GM12878 (cell line): ENCODE data around the gene ZMYND19. TPM values are rescaled to one million over a fixed set of nuclear protein-coding genes. Genes with fewer than 3 reads are reported as not detected.
A peak's percentile ranks its signal among the peaks of the same experiment; 100 is the strongest.

Source experiments
- ATAC-seq: fragments of 200-7000 bp; cut with Tn5 transposase; 3 replicates; pipeline ENCODE4 v1.9.1; 2020; ENCODE audit warnings: mild to moderate bottlenecking, moderate library complexity
- BruUV-seq: library from RNA; stranded (reverse); fragments of 400-500 nt; replicated peaks from 2 replicates; lab custom pipeline; 2021; lab: Mats Ljungman, UMichigan
- CTCF ChIA-PET: fragments of 300-600 bp; sonication (Branson Sonifier 250); formaldehyde crosslinking; extraction: SDS; loops from one replicate; lab custom pipeline; 2021; ENCODE audit warnings: inconsistent platforms; lab: Yijun Ruan, JAX
- POLR2A ChIA-PET: fragments of 350-600 bp; formaldehyde crosslinking; extraction: SDS; loops from one replicate; lab custom pipeline; 2021; ENCODE audit warnings: inconsistent platforms; lab: Charles Lee
- RAD21 ChIA-PET: fragments of 300-600 bp; sonication (Branson Sonifier 250); formaldehyde crosslinking; loops from one replicate; lab custom pipeline; 2023; ENCODE audit warnings: antibody characterized with exemption; ENCODE audit not compliant: unreplicated experiment; lab: Charles Lee
- SMC1A ChIA-PET: fragments of 300-600 bp; sonication (Branson Sonifier 250); formaldehyde crosslinking; loops from one replicate; lab custom pipeline; 2023; ENCODE audit not compliant: unreplicated experiment, uncharacterized antibody; lab: Charles Lee
- DNase-seq: peaks from one replicate; pipeline ENCODE4 v3.0.0-alpha.2; 2011; ENCODE audit warnings: low read depth, low spot score
- FAIRE-seq: peaks from 3 replicates; lab custom pipeline; 2011; peaks lifted over from hg19 to GRCh38; lab: Jason Lieb, UNC
- H2AFZ ChIP-seq: 2 replicates; pipeline ENCODE4 v1.6.0; 2011; ENCODE audit warnings: low read depth, low read length, control low read depth; ENCODE audit not compliant: control insufficient read depth
- H3K27ac ChIP-seq: 2 replicates; pipeline ENCODE4 v1.5.1; 2011; ENCODE audit warnings: control low read depth; ENCODE audit not compliant: control insufficient read depth, insufficient read depth
- H3K27me3 ChIP-seq, 2 experiments: replicated peaks in 1 of 2; 2 replicates each; pipeline versions ENCODE4 v1.6.0 to v1.6.1; 2011; ENCODE audit warnings: low read length in 1 of 2; ENCODE audit not compliant: control insufficient read depth in 2 of 2, insufficient read depth in 2 of 2
- H3K36me3 ChIP-seq, 2 experiments: 2 replicates each; pipeline ENCODE4 v1.5.1; 2011; ENCODE audit warnings: low read length in 1 of 2; ENCODE audit not compliant: control insufficient read depth in 2 of 2, insufficient read depth in 2 of 2
- H3K4me1 ChIP-seq: 2 replicates; pipeline ENCODE4 v1.6.1; 2011; ENCODE audit warnings: mild to moderate bottlenecking, low read length, moderate library complexity, mixed read lengths; ENCODE audit not compliant: control insufficient read depth, insufficient read depth
- H3K4me2 ChIP-seq: 2 replicates; pipeline ENCODE4 v1.6.0; 2011; ENCODE audit warnings: control low read depth; ENCODE audit not compliant: control insufficient read depth, insufficient read depth
- H3K4me3 ChIP-seq: fragments of 200-600 bp; sonication (generic); 2 replicates; pipeline ENCODE4 v1.5.1; 2016
- H3K79me2 ChIP-seq: 2 replicates; pipeline ENCODE4 v1.6.0; 2011; ENCODE audit warnings: low read length; ENCODE audit not compliant: control insufficient read depth, insufficient read depth
- H3K9ac ChIP-seq: 2 replicates; pipeline ENCODE4 v1.8.0; 2011; ENCODE audit warnings: low read length, control low read depth, mixed read lengths; ENCODE audit not compliant: control insufficient read depth, insufficient read depth
- H3K9me3 ChIP-seq: replicated peaks from 3 replicates; pipeline ENCODE4 v1.5.1; 2011; ENCODE audit warnings: mild to moderate bottlenecking, low read length; ENCODE audit not compliant: control insufficient read depth, insufficient read depth
- H4K20me1 ChIP-seq: 2 replicates; pipeline ENCODE4 v1.6.0; 2011; ENCODE audit not compliant: control insufficient read depth, insufficient read depth
- CREB1 ChIP-seq: IDR thresholded peaks from 2 replicates; pipeline ENCODE4 v1.6.1; 2012; ENCODE audit warnings: low read depth, mild to moderate bottlenecking, inconsistent platforms
- HSF1 ChIP-seq: fragments of 150-350 bp; IDR thresholded peaks from 2 replicates; pipeline ENCODE4 v1.6.1; 2014; ENCODE audit warnings: mild to moderate bottlenecking, low read depth, low read length
- JUNB ChIP-seq: IDR thresholded peaks from 2 replicates; pipeline ENCODE4 v1.6.1; 2016; ENCODE audit warnings: antibody characterized with exemption, mild to moderate bottlenecking
- PKNOX1 ChIP-seq: fragments of 450-650 bp; IDR thresholded peaks from 2 replicates; pipeline ENCODE4 v1.6.1; 2016; ENCODE audit warnings: mild to moderate bottlenecking
- POLR2A ChIP-seq: IDR thresholded peaks from 2 replicates; pipeline ENCODE4 v1.6.1; 2011; ENCODE audit warnings: low read depth, mild to moderate bottlenecking, low read length
- SMC3 ChIP-seq: IDR thresholded peaks from 2 replicates; pipeline ENCODE4 v1.6.1; 2011; ENCODE audit warnings: low read length, improper control_type of control experiment, borderline replicate concordance
- SREBF2 ChIP-seq: IDR thresholded peaks from 2 replicates; pipeline ENCODE4 v1.6.1; 2012; ENCODE audit warnings: mild to moderate bottlenecking, low read length
- ZBTB11 ChIP-seq: fragments of 450-650 bp; formaldehyde crosslinking; IDR thresholded peaks from 2 replicates; pipeline ENCODE4 v1.5.0; 2022; ENCODE audit warnings: mild to moderate bottlenecking, missing genetic modification characterization
- ZNF207 ChIP-seq: fragments of 450-650 bp; IDR thresholded peaks from 2 replicates; pipeline ENCODE4 v1.6.1; 2014; ENCODE audit warnings: antibody characterized with exemption, mild to moderate bottlenecking, borderline replicate concordance
- ZNF24 ChIP-seq: fragments of 450-650 bp; IDR thresholded peaks from 2 replicates; pipeline ENCODE4 v1.6.1; 2017; ENCODE audit warnings: antibody characterized with exemption, mild to moderate bottlenecking
- ZNF274 ChIP-seq: IDR thresholded peaks from one replicate; pipeline ENCODE4 v1.8.0; 2011; ENCODE audit not compliant: insufficient read length, insufficient read depth
- WGBS: methylation state at CpG from one replicate; pipeline ENCODE4 v1.1.6; 2016; ENCODE audit warnings: low lambda C conversion rate; ENCODE audit not compliant: insufficient replicate concordance, insufficient coverage; ENCODE audit errors: missing lambda C conversion rate; 5-methylcytosine and 5-hydroxymethylcytosine counted together
- in situ Hi-C: fragments of 300-500 bp; cut with MboI; formaldehyde crosslinking; loops from 9 replicates; pipeline ENCODE4 v1.14.3; 2018; ENCODE audit warnings: mixed read lengths
- intact Hi-C: fragments of 100-400 bp; cut with micrococcal nuclease; formaldehyde crosslinking; loops from one replicate; pipeline ENCODE4 v1.14.2; 2022; ENCODE audit not compliant: unreplicated experiment
- polyA plus RNA-seq, 11 experiments: library from polyadenylated mRNA; depleted of rRNA in 4 of 11; unstranded in 6 of 11; stranded (reverse) in 5 of 11; fragments of >200 nt; fragmentation: Nextera tagmentation in 4 of 11; fragmentation: Illumina TruSeq in 1 of 11; extraction: Ambion mirVana in 4 of 11; extraction: Trizol in 1 of 11; gene quantifications; 1 replicate in 1 of 11; 2 replicates in 10 of 11; pipeline versions ENCODE4 v1.2.1 to v1.2.3, GENCODE V29; 2011 to 2016; ENCODE audit warnings: inconsistent platforms in 2 of 11, missing spikeins in 2 of 11, low read depth in 1 of 11
- total RNA-seq, 4 experiments: library from RNA; depleted of rRNA in 3 of 4; stranded (reverse); fragments of >200 nt in 3 of 4; fragmentation: Illumina TruSeq in 1 of 4; extraction: Trizol in 1 of 4; gene quantifications; 2 replicates each; pipeline versions ENCODE4 v1.2.1 to v1.2.3, GENCODE V29; 2013 to 2021
- TF ChIP-seq, protein P1 (sequence below): IDR thresholded peaks from 2 replicates; pipeline ENCODE4 v1.6.1; 2012; ENCODE audit warnings: improper control_type of control experiment, low read depth, low read length; ENCODE audit not compliant: insufficient replicate concordance

Gene ZMYND19
- total and polyA plus RNA-seq, 10 of the 15 experiments (the other 5 are each of a cell fraction or from before 2014, with no cell fraction given), result 0.84 to 54.8 (median 20.1) TPM

- peaks cover 16% of the 10 kb centered on the region for H3K4me1 ChIP-seq
- peak overlapping the region; percentile 60; the same call in 1 of the 2 replicates for H3K4me3 ChIP-seq
- DNase-seq (peak; percentile 20), ATAC-seq (peak; percentile 51), FAIRE-seq (no peak)
- peaks cover 26% of the 10 kb centered on the region for H3K79me2 ChIP-seq
- POLR2A ChIA-PET, result interaction anchor here (0.7 to 1.7 kb wide), 3 partner anchors 24 to 116 kb away, joined by 3 to 7 read pairs (median 3); partner anchors contain the start of gene MRPL41
- H3K27me3 ChIP-seq, result no peaks in the 10 kb centered on the region
- no TSS peak for BruUV-seq
- in situ Hi-C loops (no loop called here), intact Hi-C loops (no loop called here)
- H3K9ac ChIP-seq, result no peak overlapping the region
- SMC1A ChIA-PET, result interaction anchor here (1.0 to 1.3 kb wide), 3 partner anchors 15 to 24 kb away, joined by 3 to 4 read pairs (median 3); partner anchors contain the start of genes MRPL41 and ZMYND19
- H3K9me3 ChIP-seq, result no peaks in the 10 kb centered on the region
- peaks cover 8 to 15% of the 10 kb centered on the region in 2 experiments for H3K36me3 ChIP-seq
- peak overlapping the region; percentile 81 for H3K4me2 ChIP-seq
- CTCF ChIA-PET, result interaction anchor here (1.1 kb wide), 1 partner anchor 18 kb away, joined by 3 read pairs; no protein-coding TSS in a partner anchor
- H4K20me1 ChIP-seq, result no peaks in the 10 kb centered on the region
- WGBS, result 6% methylated on average over 12 of the region's 12 CpGs
- no peak overlapping the region for H2AFZ ChIP-seq
- H3K27ac ChIP-seq, result peak overlapping the region; percentile 38
- RAD21 ChIA-PET, result interaction anchor here (0.6 to 2.0 kb wide), 3 partner anchors 24 to 153 kb away, joined by 4 to 5 read pairs (median 4); partner anchors contain the start of genes EXD3, MRPL41 and NOXA1
- TF ChIP-seq, protein P1, sequence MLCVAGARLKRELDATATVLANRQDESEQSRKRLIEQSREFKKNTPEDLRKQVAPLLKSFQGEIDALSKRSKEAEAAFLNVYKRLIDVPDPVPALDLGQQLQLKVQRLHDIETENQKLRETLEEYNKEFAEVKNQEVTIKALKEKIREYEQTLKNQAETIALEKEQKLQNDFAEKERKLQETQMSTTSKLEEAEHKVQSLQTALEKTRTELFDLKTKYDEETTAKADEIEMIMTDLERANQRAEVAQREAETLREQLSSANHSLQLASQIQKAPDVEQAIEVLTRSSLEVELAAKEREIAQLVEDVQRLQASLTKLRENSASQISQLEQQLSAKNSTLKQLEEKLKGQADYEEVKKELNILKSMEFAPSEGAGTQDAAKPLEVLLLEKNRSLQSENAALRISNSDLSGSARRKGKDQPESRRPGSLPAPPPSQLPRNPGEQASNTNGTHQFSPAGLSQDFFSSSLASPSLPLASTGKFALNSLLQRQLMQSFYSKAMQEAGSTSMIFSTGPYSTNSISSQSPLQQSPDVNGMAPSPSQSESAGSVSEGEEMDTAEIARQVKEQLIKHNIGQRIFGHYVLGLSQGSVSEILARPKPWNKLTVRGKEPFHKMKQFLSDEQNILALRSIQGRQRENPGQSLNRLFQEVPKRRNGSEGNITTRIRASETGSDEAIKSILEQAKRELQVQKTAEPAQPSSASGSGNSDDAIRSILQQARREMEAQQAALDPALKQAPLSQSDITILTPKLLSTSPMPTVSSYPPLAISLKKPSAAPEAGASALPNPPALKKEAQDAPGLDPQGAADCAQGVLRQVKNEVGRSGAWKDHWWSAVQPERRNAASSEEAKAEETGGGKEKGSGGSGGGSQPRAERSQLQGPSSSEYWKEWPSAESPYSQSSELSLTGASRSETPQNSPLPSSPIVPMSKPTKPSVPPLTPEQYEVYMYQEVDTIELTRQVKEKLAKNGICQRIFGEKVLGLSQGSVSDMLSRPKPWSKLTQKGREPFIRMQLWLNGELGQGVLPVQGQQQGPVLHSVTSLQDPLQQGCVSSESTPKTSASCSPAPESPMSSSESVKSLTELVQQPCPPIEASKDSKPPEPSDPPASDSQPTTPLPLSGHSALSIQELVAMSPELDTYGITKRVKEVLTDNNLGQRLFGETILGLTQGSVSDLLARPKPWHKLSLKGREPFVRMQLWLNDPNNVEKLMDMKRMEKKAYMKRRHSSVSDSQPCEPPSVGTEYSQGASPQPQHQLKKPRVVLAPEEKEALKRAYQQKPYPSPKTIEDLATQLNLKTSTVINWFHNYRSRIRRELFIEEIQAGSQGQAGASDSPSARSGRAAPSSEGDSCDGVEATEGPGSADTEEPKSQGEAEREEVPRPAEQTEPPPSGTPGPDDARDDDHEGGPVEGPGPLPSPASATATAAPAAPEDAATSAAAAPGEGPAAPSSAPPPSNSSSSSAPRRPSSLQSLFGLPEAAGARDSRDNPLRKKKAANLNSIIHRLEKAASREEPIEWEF, result no peak
- TF ChIP-seq ZBTB11 (CRISPR knock-in tag) (no peak), ZNF24 (no peak), ZNF274 (no peak), SREBF2 (no peak), PKNOX1 (peak; percentile 52; the same call in 1 of the 2 replicates), ZNF207 (no peak), SMC3 (peak; percentile 12; the same call in 1 of the 2 replicates), HSF1 (no peak), JUNB (no peak), POLR2A (no peak), CREB1 (no peak; the same call in 1 of the 2 replicates)
Observed at GRCh38 chr9:137575716-137576411, 14.4 kb downstream of the ZMYND19 start.
